Measurements from ENCODE around the gene TEX2. TPM values are rescaled to one million over a fixed set of nuclear protein-coding genes. Genes with fewer than 3 reads are reported as not detected.
A peak's percentile ranks its signal among the peaks of the same experiment; 100 is the strongest.

The TEX2 gene
- total and polyA plus RNA-seq, 8 donors, result 20.1 to 38.2 (median 24.5) TPM

DNA sequence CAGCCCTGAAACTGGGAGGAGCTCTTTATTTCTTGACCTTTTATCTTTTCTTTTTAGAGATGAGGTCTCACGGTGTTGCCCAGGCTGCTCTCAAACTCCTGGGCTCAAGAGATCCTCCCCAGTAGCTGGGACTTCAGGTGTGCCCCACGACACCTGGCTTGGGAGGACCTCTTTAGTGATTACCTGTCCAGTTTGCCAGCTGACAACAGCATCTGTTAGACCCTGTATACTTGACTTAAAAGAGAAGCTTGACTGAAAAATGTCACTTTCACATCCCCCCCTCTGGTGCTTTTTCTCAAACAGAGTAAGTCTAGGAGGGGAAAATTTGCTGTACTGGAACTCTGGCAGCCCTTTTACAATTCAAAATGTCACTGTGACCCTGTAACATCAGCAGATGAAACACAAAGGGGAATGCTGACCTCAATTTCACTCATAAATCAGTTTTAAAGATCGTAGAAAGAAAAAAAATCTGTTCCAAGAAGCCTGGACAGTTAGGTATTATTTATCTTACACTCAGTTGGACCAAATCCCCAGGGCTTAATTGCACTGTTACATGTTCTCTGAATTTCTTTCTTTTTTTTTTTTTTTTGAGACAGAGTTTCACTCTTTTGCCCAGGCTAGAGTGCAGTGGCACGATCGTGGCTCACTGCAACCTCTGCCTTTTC, 131.3 kb downstream of the TEX2 start:
- no peak for ATAC-seq
- intact Hi-C loops (cut with DNase I), result loop anchor here in 1 of 2 donors (2.0 to 10.0 kb wide), 3 partner anchors 67 to 217 kb away; partner anchors contain the start of genes CSHL1 and GH1
- TF ChIP-seq, protein P1, sequence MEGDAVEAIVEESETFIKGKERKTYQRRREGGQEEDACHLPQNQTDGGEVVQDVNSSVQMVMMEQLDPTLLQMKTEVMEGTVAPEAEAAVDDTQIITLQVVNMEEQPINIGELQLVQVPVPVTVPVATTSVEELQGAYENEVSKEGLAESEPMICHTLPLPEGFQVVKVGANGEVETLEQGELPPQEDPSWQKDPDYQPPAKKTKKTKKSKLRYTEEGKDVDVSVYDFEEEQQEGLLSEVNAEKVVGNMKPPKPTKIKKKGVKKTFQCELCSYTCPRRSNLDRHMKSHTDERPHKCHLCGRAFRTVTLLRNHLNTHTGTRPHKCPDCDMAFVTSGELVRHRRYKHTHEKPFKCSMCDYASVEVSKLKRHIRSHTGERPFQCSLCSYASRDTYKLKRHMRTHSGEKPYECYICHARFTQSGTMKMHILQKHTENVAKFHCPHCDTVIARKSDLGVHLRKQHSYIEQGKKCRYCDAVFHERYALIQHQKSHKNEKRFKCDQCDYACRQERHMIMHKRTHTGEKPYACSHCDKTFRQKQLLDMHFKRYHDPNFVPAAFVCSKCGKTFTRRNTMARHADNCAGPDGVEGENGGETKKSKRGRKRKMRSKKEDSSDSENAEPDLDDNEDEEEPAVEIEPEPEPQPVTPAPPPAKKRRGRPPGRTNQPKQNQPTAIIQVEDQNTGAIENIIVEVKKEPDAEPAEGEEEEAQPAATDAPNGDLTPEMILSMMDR (IDR thresholded peaks at IDR 0.05), result no peak
- Histone ChIP-seq H3K4me1 (peaks cover 8 to 37% of the 10 kb centered on the region in 2 donors), H3K4me3 (no peak overlapping the region), H3K27ac (peak overlapping the region in 1 of 2 donors; percentile 96), H3K36me3 (no peaks in the 10 kb centered on the region), H3K9me3 (no peaks in the 10 kb centered on the region), H3K27me3 (no peaks in the 10 kb centered on the region)
- no peak for DNase-seq

DNA sequence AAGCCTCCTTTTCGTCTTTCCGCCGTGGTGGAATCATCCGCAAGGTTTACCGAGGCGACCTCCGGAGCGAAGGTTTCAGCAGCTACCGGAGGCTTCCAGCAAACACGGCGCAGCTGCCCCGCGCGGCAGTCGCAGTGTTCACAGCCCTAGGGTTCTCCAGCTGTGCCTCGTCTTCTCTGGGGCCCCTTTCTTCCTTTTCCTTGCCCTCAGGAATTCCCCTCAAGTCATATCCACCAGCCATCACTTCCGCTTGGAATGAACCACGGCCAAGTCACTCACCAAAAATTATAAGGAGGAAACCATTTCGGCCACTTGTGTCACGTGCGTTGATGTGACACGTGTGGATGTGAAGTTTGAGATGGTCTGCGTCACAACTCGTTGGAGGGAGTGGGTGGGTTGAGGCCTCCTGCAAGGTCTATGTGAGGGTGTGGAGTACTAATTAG, 132.5 kb downstream of the TEX2 start:
- no peaks in the 10 kb centered on the region for H3K27me3 ChIP-seq
- intact Hi-C loops (cut with DNase I), result loop anchor here in 1 of 2 donors (10.0 kb wide), 2 partner anchors 66 to 216 kb away; partner anchors contain the start of genes CSHL1 and GH1

GRCh38 chr17:64129765-64130558, 133.1 kb downstream of the TEX2 start, which contains the start of gene ERN1:
Gene ERN1, minus strand, starts transcription at chr17:64130144. Its CDS starts 115 bp downstream, at chr17:64130029.
- peak; percentile 91 to 99 (median 96) for DNase-seq
- TF ChIP-seq, protein P1 (IDR thresholded peaks at IDR 0.05), result no peak
- Histone ChIP-seq H3K9me3 (no peaks in the 10 kb centered on the region), H3K4me1 (peaks cover 8 to 52% of the 10 kb centered on the region in 2 donors), H3K36me3 (no peaks in the 10 kb centered on the region), H3K4me3 (peak within 1 kb of the TSS; percentile 69), H3K27me3 (no peaks in the 10 kb centered on the region), H3K27ac (peak within 1 kb of the TSS; percentile 96)
- intact Hi-C loops (cut with DNase I), result loop anchor here in 1 of 2 donors (10.0 kb wide), 2 partner anchors 65 to 215 kb away; partner anchors contain the start of genes CSHL1 and GH1
- ATAC-seq, result peak; percentile 94

More for the DNA sequence above, 132.5 kb downstream of the TEX2 start:
- Histone ChIP-seq H3K4me1 (peaks cover 8 to 49% of the 10 kb centered on the region in 2 donors), H3K4me3 (peak overlapping the region; percentile 48 to 69), H3K36me3 (no peaks in the 10 kb centered on the region), H3K9me3 (no peaks in the 10 kb centered on the region), H3K27ac (peak overlapping the region; percentile 94 to 96)
- DNase-seq (peak in 2 of 4 donors; percentile 63 to 69), ATAC-seq (peak; percentile 10)
- TF ChIP-seq, protein P1 (IDR thresholded peaks at IDR 0.05), result no peak

DNA sequence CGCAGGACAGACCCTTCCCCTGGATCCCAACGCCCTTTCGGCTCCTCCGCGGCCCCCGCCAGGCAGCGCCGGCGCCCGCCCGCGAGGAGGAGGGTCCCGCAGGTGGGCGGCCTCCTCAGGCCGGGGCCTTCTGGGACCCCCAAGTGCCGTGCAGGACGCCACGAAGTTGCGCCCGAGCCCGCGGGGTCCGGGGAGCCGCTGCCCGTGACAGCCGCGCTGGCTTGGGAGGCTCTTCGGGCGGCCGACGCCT, 133.6 kb downstream of the TEX2 start:
- intact Hi-C loops (cut with DNase I), result no loop called here
- Histone ChIP-seq H3K9me3 (no peaks in the 10 kb centered on the region), H3K4me1 (peaks cover 8 to 52% of the 10 kb centered on the region in 2 donors), H3K27me3 (no peaks in the 10 kb centered on the region), H3K4me3 (peak overlapping the region; percentile 69), H3K27ac (peak overlapping the region; percentile 96), H3K36me3 (no peaks in the 10 kb centered on the region)
- ATAC-seq, result no peak
- TF ChIP-seq, protein P1 (IDR thresholded peaks at IDR 0.05), result no peak
- peak in 1 of 4 donors; percentile 33 for DNase-seq

Measured in left lung (tissue), 10 donors.